Measurements from ENCODE around the gene HEBP2. TPM values are rescaled to one million over a fixed set of nuclear protein-coding genes. Genes with fewer than 3 reads are reported as not detected.

HEBP2 gene
- total and polyA plus RNA-seq, 2 donors from 2014 or later = 62.6 to 66.5 TPM

DNA sequence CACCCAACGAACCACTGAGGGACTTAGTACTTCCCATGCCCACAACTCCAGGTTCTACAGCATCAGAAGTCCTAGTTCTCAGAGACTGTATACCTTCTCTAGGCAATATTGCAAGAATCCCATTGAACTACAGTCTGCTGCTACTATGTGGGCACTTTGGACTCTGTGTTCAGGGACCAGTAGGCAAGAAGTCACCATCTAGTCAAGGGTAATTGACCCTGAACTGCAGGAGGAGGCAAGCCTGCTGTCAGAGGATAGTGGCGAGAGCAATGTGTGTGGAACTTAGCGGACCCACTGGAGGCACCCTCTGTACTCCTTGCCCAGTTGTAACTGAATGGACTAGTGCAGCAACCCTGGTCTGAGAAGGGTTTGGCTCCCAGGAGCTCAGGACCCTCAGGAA, 15.7 kb downstream of the HEBP2 start:
- DNase-seq (no peak), FAIRE-seq (no peak)
- H3K27ac ChIP-seq (ENCODE audit: low read depth in 2 of 2, low read length in 2 of 2) = no peak overlapping the region
- intact Hi-C loops (cut with DNase I) = no loop called here
- H3K27me3 ChIP-seq (ENCODE audit: control insufficient read depth, insufficient read depth, low read length) = no peaks in the 10 kb centered on the region
- peaks cover 0 to 4% (median 0%) of the 10 kb centered on the region in 3 donors for H3K36me3 ChIP-seq (ENCODE audit: control insufficient read depth in 2 of 3, insufficient read depth in 3 of 3, low read length in 3 of 3)
- no peak overlapping the region for H3K9ac ChIP-seq (ENCODE audit: low read length in 3 of 3)
- peaks cover 0 to 4% (median 0%) of the 10 kb centered on the region in 3 donors for H3K9me3 ChIP-seq (ENCODE audit: control insufficient read depth in 2 of 3, insufficient read depth in 1 of 3, low read length in 3 of 3)
- peaks cover 0 to 3% (median 0%) of the 10 kb centered on the region in 3 donors for H3K4me1 ChIP-seq (ENCODE audit: control insufficient read depth in 2 of 3, insufficient read depth in 2 of 3, low read depth in 1 of 3, low read length in 3 of 3)
- no peak overlapping the region for H3K4me3 ChIP-seq (ENCODE audit: low read length in 3 of 3)
- TF ChIP-seq, protein P1, sequence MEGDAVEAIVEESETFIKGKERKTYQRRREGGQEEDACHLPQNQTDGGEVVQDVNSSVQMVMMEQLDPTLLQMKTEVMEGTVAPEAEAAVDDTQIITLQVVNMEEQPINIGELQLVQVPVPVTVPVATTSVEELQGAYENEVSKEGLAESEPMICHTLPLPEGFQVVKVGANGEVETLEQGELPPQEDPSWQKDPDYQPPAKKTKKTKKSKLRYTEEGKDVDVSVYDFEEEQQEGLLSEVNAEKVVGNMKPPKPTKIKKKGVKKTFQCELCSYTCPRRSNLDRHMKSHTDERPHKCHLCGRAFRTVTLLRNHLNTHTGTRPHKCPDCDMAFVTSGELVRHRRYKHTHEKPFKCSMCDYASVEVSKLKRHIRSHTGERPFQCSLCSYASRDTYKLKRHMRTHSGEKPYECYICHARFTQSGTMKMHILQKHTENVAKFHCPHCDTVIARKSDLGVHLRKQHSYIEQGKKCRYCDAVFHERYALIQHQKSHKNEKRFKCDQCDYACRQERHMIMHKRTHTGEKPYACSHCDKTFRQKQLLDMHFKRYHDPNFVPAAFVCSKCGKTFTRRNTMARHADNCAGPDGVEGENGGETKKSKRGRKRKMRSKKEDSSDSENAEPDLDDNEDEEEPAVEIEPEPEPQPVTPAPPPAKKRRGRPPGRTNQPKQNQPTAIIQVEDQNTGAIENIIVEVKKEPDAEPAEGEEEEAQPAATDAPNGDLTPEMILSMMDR (IDR thresholded peaks at IDR 0.05; ENCODE audit: borderline replicate concordance, extremely low read depth, insufficient read depth) = no peak

GRCh38 chr6:138420356-138420755, 16.3 kb downstream of the HEBP2 start:
- H3K9me3 ChIP-seq (ENCODE audit: control insufficient read depth in 2 of 3, insufficient read depth in 1 of 3, low read length in 3 of 3) = peaks cover 0 to 4% (median 0%) of the 10 kb centered on the region in 3 donors
- H3K36me3 ChIP-seq (ENCODE audit: control insufficient read depth in 2 of 3, insufficient read depth in 3 of 3, low read length in 3 of 3) = peaks cover 0 to 4% (median 0%) of the 10 kb centered on the region in 3 donors
- intact Hi-C loops (cut with DNase I) = no loop called here
- H3K4me3 ChIP-seq (ENCODE audit: low read length in 3 of 3) = no peak overlapping the region
- H3K9ac ChIP-seq (ENCODE audit: low read length in 3 of 3) = no peak overlapping the region
- no peaks in the 10 kb centered on the region for H3K27me3 ChIP-seq (ENCODE audit: control insufficient read depth, insufficient read depth, low read length)
- no peak for DNase-seq
- peaks cover 0 to 3% (median 0%) of the 10 kb centered on the region in 3 donors for H3K4me1 ChIP-seq (ENCODE audit: control insufficient read depth in 2 of 3, insufficient read depth in 2 of 3, low read depth in 1 of 3, low read length in 3 of 3)
- H3K27ac ChIP-seq (ENCODE audit: low read depth in 2 of 2, low read length in 2 of 2) = no peak overlapping the region
- TF ChIP-seq, protein P1 (IDR thresholded peaks at IDR 0.05; ENCODE audit: borderline replicate concordance, extremely low read depth, insufficient read depth) = no peak
- FAIRE-seq = no peak

- Histone ChIP-seq H3K4me1 (ENCODE audit: control insufficient read depth in 2 of 3, insufficient read depth in 2 of 3, low read depth in 1 of 3, low read length in 3 of 3) (peaks cover 0 to 3% (median 0%) of the 10 kb centered on the region in 3 donors), H3K9ac (ENCODE audit: low read length in 3 of 3) (no peak overlapping the region), H3K27ac (ENCODE audit: low read depth in 2 of 2, low read length in 2 of 2) (no peak overlapping the region), H3K36me3 (ENCODE audit: control insufficient read depth in 2 of 3, insufficient read depth in 3 of 3, low read length in 3 of 3) (peaks cover 0 to 4% (median 0%) of the 10 kb centered on the region in 3 donors), H3K4me3 (ENCODE audit: low read length in 3 of 3) (no peak overlapping the region), H3K9me3 (ENCODE audit: control insufficient read depth in 2 of 3, insufficient read depth in 1 of 3, low read length in 3 of 3) (peaks cover 0 to 4% (median 0%) of the 10 kb centered on the region in 3 donors), H3K27me3 (ENCODE audit: control insufficient read depth, insufficient read depth, low read length) (no peaks in the 10 kb centered on the region)
- TF ChIP-seq, protein P1 (IDR thresholded peaks at IDR 0.05; ENCODE audit: borderline replicate concordance, extremely low read depth, insufficient read depth) = no peak
- no peak for FAIRE-seq
- intact Hi-C loops (cut with DNase I) = no loop called here
- DNase-seq = no peak
These were observed 17.1 kb downstream of the HEBP2 start for GRCh38 chr6:138421089-138421488.

- no peak overlapping the region for H3K27ac ChIP-seq (ENCODE audit: low read depth in 2 of 2, low read length in 2 of 2)
- DNase-seq (no peak), FAIRE-seq (no peak)
- no peaks in the 10 kb centered on the region for H3K27me3 ChIP-seq (ENCODE audit: control insufficient read depth, insufficient read depth, low read length)
- TF ChIP-seq, protein P1 (IDR thresholded peaks at IDR 0.05; ENCODE audit: borderline replicate concordance, extremely low read depth, insufficient read depth) = no peak
- no peak overlapping the region for H3K9ac ChIP-seq (ENCODE audit: low read length in 3 of 3)
- H3K36me3 ChIP-seq (ENCODE audit: control insufficient read depth in 2 of 3, insufficient read depth in 3 of 3, low read length in 3 of 3) = peaks cover 0 to 4% (median 3%) of the 10 kb centered on the region in 3 donors
- H3K9me3 ChIP-seq (ENCODE audit: control insufficient read depth in 2 of 3, insufficient read depth in 1 of 3, low read length in 3 of 3) = peaks cover 0 to 4% (median 0%) of the 10 kb centered on the region in 3 donors
- peaks cover 0 to 3% (median 0%) of the 10 kb centered on the region in 3 donors for H3K4me1 ChIP-seq (ENCODE audit: control insufficient read depth in 2 of 3, insufficient read depth in 2 of 3, low read depth in 1 of 3, low read length in 3 of 3)
- intact Hi-C loops (cut with DNase I) = no loop called here
- no peak overlapping the region for H3K4me3 ChIP-seq (ENCODE audit: low read length in 3 of 3)
These were observed 17.6 kb downstream of the HEBP2 start for GRCh38 chr6:138421608-138422007.
